ENCODE results near the gene ZP1.

DNA sequence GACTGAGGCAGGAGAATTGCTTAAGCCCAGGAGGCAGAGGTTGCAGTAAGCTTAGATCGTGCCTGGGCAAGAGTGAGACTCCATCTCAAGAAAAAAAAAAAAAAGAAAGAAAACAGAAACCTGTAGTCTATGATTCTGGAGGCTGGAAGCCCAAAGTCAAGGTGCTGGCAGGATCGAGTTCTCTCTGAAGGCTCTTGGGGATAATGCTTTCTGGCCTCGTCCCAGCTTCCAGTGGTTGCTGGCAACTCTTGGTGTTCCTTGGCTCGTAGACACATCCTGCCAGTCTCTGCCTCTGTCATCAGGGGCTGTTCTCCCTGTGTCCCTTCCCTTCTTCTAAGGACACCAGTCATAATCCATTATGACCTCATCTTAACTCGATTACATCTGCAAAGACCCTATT is 42.2 kb upstream of the ZP1 start:
- no peak for TF ChIP-seq CTCF (IDR thresholded peaks at IDR 0.05; ENCODE audit: low read depth, low read length, poor library complexity, severe bottlenecking)
- TF ChIP-seq EZH2phosphoT487 (IDR thresholded peaks at IDR 0.05; ENCODE audit: borderline replicate concordance, low read length), result no peak

Data from DOHH2 (cell line).